ENCODE measurements around the gene C4A. TPM values are rescaled to one million over a fixed set of nuclear protein-coding genes. Genes with fewer than 3 reads are reported as not detected.
A peak's percentile ranks its signal among the peaks of the same experiment; 100 is the strongest.
"Not testable (repeated sequence)": the region's sequence is repeated elsewhere in the genome, so short reads cannot be mapped to it uniquely, and the experiment has no call there.

The C4A gene
- total RNA-seq, 2 donors from 2014 or later, result 152 to 175 TPM

DNA sequence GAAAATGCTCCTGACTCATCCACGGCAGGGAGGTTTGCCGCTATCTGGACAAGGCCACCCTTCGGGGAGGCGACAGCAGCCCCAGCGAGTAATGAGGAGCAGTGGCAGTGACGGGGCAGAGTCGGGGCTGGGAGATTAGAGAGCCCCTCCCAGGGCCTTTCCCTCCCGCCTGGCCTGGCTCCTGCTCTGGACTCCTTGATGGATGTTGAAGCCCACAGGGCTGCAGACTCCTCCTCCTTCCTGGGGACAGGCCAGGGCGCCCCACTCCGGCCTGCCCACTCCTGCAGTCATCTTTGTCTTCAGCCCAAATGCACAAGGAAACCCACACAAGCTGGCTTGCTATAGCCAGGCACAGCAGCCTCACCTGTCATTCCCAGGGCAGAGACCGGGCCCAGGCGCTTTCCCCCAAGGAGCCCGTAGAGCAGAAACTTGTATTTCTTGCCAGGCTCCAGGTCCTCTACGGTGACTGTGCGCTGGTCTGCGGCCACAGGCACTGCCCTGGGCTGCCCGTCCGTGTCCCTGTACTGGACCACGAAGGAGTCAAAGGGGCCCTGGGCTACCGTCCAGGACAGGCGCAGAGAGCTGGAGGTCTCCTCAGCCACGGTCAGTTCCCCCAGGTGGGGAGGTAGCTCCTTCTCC is 64.1 kb downstream of the C4A start:
- Histone ChIP-seq H3K27ac (peak overlapping the region; percentile 79 to 90), H3K36me3 (no peaks in the 10 kb centered on the region)
- peak; percentile 82 for DNase-seq (ENCODE audit: low spot score)

GRCh38 chr6:32046450-32047083 is 64.7 kb downstream of the C4A start:
- no peak overlapping the region for H3K4me3 ChIP-seq
- peaks cover 0 to 28% of the 10 kb centered on the region in 2 donors for H3K4me1 ChIP-seq
- H3K36me3 ChIP-seq, result no peaks in the 10 kb centered on the region
- peak; percentile 71 for DNase-seq (ENCODE audit: low spot score)
- peak overlapping the region; percentile 79 to 90 for H3K27ac ChIP-seq
- H3K9me3 ChIP-seq, result no peaks in the 10 kb centered on the region
- no peak for TF ChIP-seq CTCF (IDR thresholded peaks at IDR 0.05)
- no peaks in the 10 kb centered on the region for H3K27me3 ChIP-seq

More for the DNA sequence above, 64.1 kb downstream of the C4A start:
- H3K4me3 ChIP-seq, result no peak overlapping the region
- TF ChIP-seq CTCF (IDR thresholded peaks at IDR 0.05), result no peak
- no peaks in the 10 kb centered on the region for H3K9me3 ChIP-seq
- H3K4me1 ChIP-seq, result peaks cover 0 to 28% of the 10 kb centered on the region in 2 donors
- H3K27me3 ChIP-seq, result no peaks in the 10 kb centered on the region

- Histone ChIP-seq H3K27ac (peak overlapping the region; percentile 79 to 90), H3K27me3 (no peaks in the 10 kb centered on the region), H3K36me3 (no peaks in the 10 kb centered on the region), H3K4me3 (no peak overlapping the region), H3K9me3 (no peaks in the 10 kb centered on the region), H3K4me1 (peaks cover 0 to 28% of the 10 kb centered on the region in 2 donors)
- TF ChIP-seq CTCF (IDR thresholded peaks at IDR 0.05), result no peak
- peak; percentile 92 for DNase-seq (ENCODE audit: low spot score)
Measured at GRCh38 chr6:32047084-32047478, 65.2 kb downstream of the C4A start.

- peak overlapping the region; percentile 79 to 90 for H3K27ac ChIP-seq
- H3K9me3 ChIP-seq, result no peaks in the 10 kb centered on the region
- H3K36me3 ChIP-seq, result no peaks in the 10 kb centered on the region
- peaks cover 0 to 28% of the 10 kb centered on the region in 2 donors for H3K4me1 ChIP-seq
- no peaks in the 10 kb centered on the region for H3K27me3 ChIP-seq
- TF ChIP-seq CTCF (IDR thresholded peaks at IDR 0.05), result no peak
- no peak for DNase-seq (ENCODE audit: low spot score)
- no peak overlapping the region for H3K4me3 ChIP-seq
Measured at GRCh38 chr6:32047539-32047854, 65.6 kb downstream of the C4A start.

DNA sequence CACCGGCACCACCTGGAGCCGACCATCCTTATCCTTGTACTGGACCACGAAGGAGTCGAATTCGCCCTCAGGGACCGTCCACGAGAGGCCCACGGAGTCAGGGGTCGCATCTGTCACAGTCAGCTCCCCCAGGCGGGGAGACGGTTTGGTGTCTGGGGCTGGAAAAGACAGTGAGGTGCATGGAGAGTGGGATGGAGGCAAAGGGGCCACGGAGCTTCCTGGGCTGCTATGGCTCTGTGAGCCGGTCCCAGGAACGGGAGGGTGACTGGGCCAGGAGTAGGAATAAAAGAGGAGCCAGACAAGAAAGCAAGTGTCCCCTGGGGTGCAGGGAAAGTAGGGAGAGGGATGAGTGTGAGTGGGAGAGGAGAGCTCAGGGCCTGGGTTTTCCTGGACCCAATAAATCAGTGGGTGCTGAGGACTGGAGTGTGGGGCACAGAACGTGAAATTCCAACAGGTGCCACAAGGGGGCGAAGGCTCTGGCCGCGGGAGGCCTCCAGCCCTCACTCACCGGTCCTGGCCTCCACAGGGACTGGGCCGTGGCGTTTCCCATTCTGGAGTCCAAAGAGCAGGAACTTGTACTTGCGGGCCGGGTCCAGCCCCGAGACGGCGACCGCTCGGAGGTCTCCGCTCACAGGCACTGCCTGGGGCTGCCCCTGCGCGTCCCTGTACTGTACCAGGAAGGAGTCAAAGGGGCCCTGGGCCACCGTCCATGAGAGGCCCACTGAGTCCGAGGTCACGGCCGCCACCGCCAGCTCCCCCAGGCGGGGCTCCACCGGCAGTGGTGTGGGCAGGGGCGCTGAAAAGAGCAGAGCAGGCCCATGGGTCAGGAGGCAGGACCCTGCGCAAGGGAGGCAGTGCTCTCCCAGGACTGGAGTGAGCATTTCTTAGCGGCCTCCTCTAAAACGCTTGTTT is 66.3 kb downstream of the C4A start:
- TF ChIP-seq CTCF (IDR thresholded peaks at IDR 0.05), result peak; percentile 80 to 88
- H3K27ac ChIP-seq, result peak overlapping the region; percentile 79 to 90
- H3K9me3 ChIP-seq, result no peaks in the 10 kb centered on the region
- peaks cover 0 to 28% of the 10 kb centered on the region in 2 donors for H3K4me1 ChIP-seq
- peak; percentile 86 for DNase-seq (ENCODE audit: low spot score)
- H3K27me3 ChIP-seq, result no peaks in the 10 kb centered on the region
- no peak overlapping the region for H3K4me3 ChIP-seq
- no peaks in the 10 kb centered on the region for H3K36me3 ChIP-seq

DNA sequence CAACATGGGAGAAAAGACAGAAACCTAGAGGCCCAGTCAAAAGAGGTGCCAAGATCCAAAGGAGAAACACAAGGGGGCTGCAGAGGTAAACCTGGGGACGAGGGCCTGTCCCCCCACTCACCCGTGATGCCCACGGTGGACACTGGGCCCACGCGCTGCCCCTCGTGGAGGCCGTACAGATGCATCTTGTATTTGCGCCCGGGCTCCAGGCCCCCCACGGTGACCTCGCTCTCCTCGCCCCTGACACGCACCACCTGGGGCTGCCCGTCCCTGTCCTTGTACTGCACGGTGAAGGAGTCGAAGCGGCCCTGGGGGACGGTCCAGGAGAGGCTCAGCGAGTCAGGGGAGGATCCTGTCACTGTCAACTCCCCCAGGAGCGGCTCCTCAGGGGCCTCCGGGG is 67.3 kb downstream of the C4A start:
- Histone ChIP-seq H3K27ac (peak overlapping the region in 1 of 2 donors; percentile 90), H3K4me1 (peaks cover 0 to 28% of the 10 kb centered on the region in 2 donors)
- not testable (repeated sequence) for H3K9me3 ChIP-seq; H3K36me3 ChIP-seq; DNase-seq (ENCODE audit: low spot score); H3K27me3 ChIP-seq; H3K4me3 ChIP-seq

GRCh38 chr6:32049736-32050135 is 67.9 kb downstream of the C4A start:
- DNase-seq (ENCODE audit: low spot score); H3K36me3 ChIP-seq; H3K9me3 ChIP-seq; H3K27ac ChIP-seq; H3K27me3 ChIP-seq; H3K4me3 ChIP-seq: not testable (repeated sequence)
- H3K4me1 ChIP-seq, result peaks cover 0 to 28% of the 10 kb centered on the region in 2 donors

All from right atrium auricular region (tissue), 2 donors.